Measurements from ENCODE around the gene PTPN3.

- TF ChIP-seq CTCF (IDR thresholded peaks at IDR 0.05) (no peak), POLR2A (IDR thresholded peaks at IDR 0.05) (no peak)
These were observed 43.4 kb downstream of the PTPN3 start for GRCh38 chr9:109454601-109455155.
